DOHH2 (cell line): ENCODE measurements around the gene AHSP.
"Not testable (repeated sequence)": the region's sequence is repeated elsewhere in the genome, so short reads cannot be mapped to it uniquely, and the experiment has no call there.

Experiments used
- H3F3A ChIP-seq: fragments of 200-600 bp; sonication (generic), shearing (Covaris generic); 2 replicates; pipeline ENCODE4 v1.6.0; 2016; ENCODE audit warnings: antibody characterized with exemption, mild to moderate bottlenecking; ENCODE audit not compliant: control insufficient read depth, insufficient read depth
- H3K27ac ChIP-seq: fragments of 200-600 bp; sonication (generic); 2 replicates; pipeline ENCODE4 v1.5.1; 2014; ENCODE audit warnings: low read depth, mild to moderate bottlenecking, low read length, moderate library complexity
- H3K27me3 ChIP-seq: fragments of 200-600 bp; sonication (generic); 2 replicates; pipeline ENCODE4 v1.6.1; 2014; ENCODE audit warnings: mild to moderate bottlenecking, low read length, mixed read lengths; ENCODE audit not compliant: control insufficient read depth
- H3K36me3 ChIP-seq: fragments of 200-600 bp; sonication (generic); 2 replicates; pipeline ENCODE4 v1.6.1; 2014; ENCODE audit warnings: mild to moderate bottlenecking, low read length, moderate library complexity, mixed read lengths; ENCODE audit not compliant: control insufficient read depth
- H3K4me1 ChIP-seq: fragments of 200-600 bp; sonication (generic); 2 replicates; pipeline ENCODE4 v1.6.1; 2014; ENCODE audit warnings: mild to moderate bottlenecking, low read length, mixed read lengths; ENCODE audit not compliant: control insufficient read depth
- H3K4me2 ChIP-seq: fragments of 200-600 bp; sonication (generic); 2 replicates; pipeline ENCODE4 v1.6.0; 2014; ENCODE audit warnings: mild to moderate bottlenecking, low read length, moderate library complexity
- H3K4me3 ChIP-seq: fragments of 200-600 bp; sonication (generic); 2 replicates; pipeline ENCODE4 v1.5.1; 2014; ENCODE audit warnings: mild to moderate bottlenecking, low read length, mixed read lengths
- H3K79me2 ChIP-seq: fragments of 200-600 bp; sonication (generic); 2 replicates; pipeline ENCODE4 v1.6.1; 2014; ENCODE audit warnings: mild to moderate bottlenecking, low read length, mixed read lengths; ENCODE audit not compliant: control insufficient read depth
- H3K9me2 ChIP-seq: fragments of 200-600 bp; sonication (generic); replicated peaks from 2 replicates; pipeline ENCODE4 v1.6.1; 2014; ENCODE audit warnings: mild to moderate bottlenecking, low read length, mixed read lengths; ENCODE audit not compliant: control insufficient read depth
- H3K9me3 ChIP-seq: fragments of 200-600 bp; sonication (generic); 2 replicates; pipeline ENCODE4 v1.6.1; 2014; ENCODE audit warnings: antibody characterized with exemption, low read length, mixed read lengths; ENCODE audit not compliant: control insufficient read depth, insufficient read depth
- H4K20me1 ChIP-seq: fragments of 200-600 bp; sonication (generic); 2 replicates; pipeline ENCODE4 v1.6.0; 2014; ENCODE audit warnings: low read depth, mild to moderate bottlenecking, antibody characterized with exemption, low read length, moderate library complexity; ENCODE audit not compliant: control insufficient read depth, insufficient read depth
- CTCF ChIP-seq: fragments of 200-600 bp; sonication (generic); IDR thresholded peaks from one replicate; pipeline ENCODE4 v1.5.1; 2014; ENCODE audit warnings: antibody characterized with exemption, mild to moderate bottlenecking, low read depth, low read length; ENCODE audit not compliant: poor library complexity, severe bottlenecking
- EZH2phosphoT487 ChIP-seq: fragments of 200-600 bp; sonication (generic); IDR thresholded peaks from 2 replicates; pipeline ENCODE4 v1.6.1; 2017; ENCODE audit warnings: borderline replicate concordance, mild to moderate bottlenecking, antibody characterized with exemption, low read length, moderate library complexity, mixed read lengths

The AHSP gene

DNA sequence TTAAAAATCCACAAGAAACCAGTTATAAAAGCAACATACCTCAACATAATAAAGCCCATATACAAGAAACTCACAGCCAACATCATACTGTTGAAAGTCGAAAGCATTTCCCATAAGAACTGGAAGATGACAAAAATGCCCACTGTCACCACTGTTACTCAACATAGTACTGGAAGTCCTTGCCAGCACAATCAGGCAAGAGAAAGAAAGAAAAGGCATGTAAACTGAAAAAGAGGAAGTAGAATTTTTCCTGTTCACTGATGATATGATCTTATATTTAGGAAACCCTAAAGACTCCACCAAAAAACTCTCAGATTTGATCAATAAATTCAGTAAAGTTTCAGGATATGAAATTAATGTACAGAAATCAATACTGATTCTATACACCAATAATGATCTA lies 45.1 kb downstream of the AHSP start:
- H3K4me3 ChIP-seq = no peak overlapping the region
- no peaks in the 10 kb centered on the region for H3F3A ChIP-seq
- H3K9me3 ChIP-seq = peaks cover 9% of the 10 kb centered on the region; the same call in 1 of the 2 replicates
- H3K4me1 ChIP-seq = no peaks in the 10 kb centered on the region
- H3K4me2 ChIP-seq = no peak overlapping the region
- H3K27me3 ChIP-seq = no peaks in the 10 kb centered on the region
- H3K27ac ChIP-seq = no peak overlapping the region
- no peaks in the 10 kb centered on the region for H3K79me2 ChIP-seq
- TF ChIP-seq EZH2phosphoT487 = no peak
- TF ChIP-seq CTCF = no peak
- H4K20me1 ChIP-seq = no peaks in the 10 kb centered on the region
- no peaks in the 10 kb centered on the region for H3K36me3 ChIP-seq
- no peaks in the 10 kb centered on the region for H3K9me2 ChIP-seq

GRCh38 chr16:31574159-31574558 lies 46.5 kb downstream of the AHSP start:
- not testable (repeated sequence) for H3K79me2 ChIP-seq, H3K9me2 ChIP-seq, H3K36me3 ChIP-seq, H3K4me2 ChIP-seq, H3F3A ChIP-seq, H3K4me3 ChIP-seq, H3K27me3 ChIP-seq, H3K4me1 ChIP-seq, H3K27ac ChIP-seq, H4K20me1 ChIP-seq
- peaks cover 10% of the 10 kb centered on the region; the same call in 1 of the 2 replicates for H3K9me3 ChIP-seq

- TF ChIP-seq EZH2phosphoT487 (no peak), CTCF (no peak)
These were observed 49.7 kb downstream of the AHSP start for GRCh38 chr16:31577411-31577810.

More at GRCh38 chr16:31577411-31577810, 49.7 kb downstream of the AHSP start:
- Histone ChIP-seq H3K9me2 (no peaks in the 10 kb centered on the region), H3K27me3 (no peaks in the 10 kb centered on the region), H3K79me2 (no peaks in the 10 kb centered on the region), H3K27ac (no peak overlapping the region), H4K20me1 (no peaks in the 10 kb centered on the region), H3K36me3 (no peaks in the 10 kb centered on the region), H3K4me3 (no peak overlapping the region), H3K4me2 (no peak overlapping the region), H3F3A (no peaks in the 10 kb centered on the region), H3K4me1 (no peaks in the 10 kb centered on the region), H3K9me3 (peaks cover 10% of the 10 kb centered on the region; the same call in 1 of the 2 replicates)
